Non-pigmented ciliary epithelial cell (primary cell): ENCODE measurements around the gene VPS8.
"Not testable (repeated sequence)": the region's sequence is repeated elsewhere in the genome, so short reads cannot be mapped to it uniquely, and the experiment has no call there.

Experiments used
- DNase-seq: peaks from one replicate; pipeline ENCODE4 v3.0.0-alpha.2; 2010; ENCODE audit warnings: low read depth

The VPS8 gene

GRCh38 chr3:184985586-184985985 is 173.6 kb downstream of the VPS8 start:
- DNase-seq: no peak

GRCh38 chr3:184986366-184986889 is 174.5 kb downstream of the VPS8 start:
- no peak for DNase-seq

- no peak for DNase-seq
Measured at GRCh38 chr3:184993394-184993793, 181.4 kb downstream of the VPS8 start.

GRCh38 chr3:185003876-185004275 is 191.9 kb downstream of the VPS8 start:
- DNase-seq: not testable (repeated sequence)

GRCh38 chr3:185009650-185010049 is 197.7 kb downstream of the VPS8 start:
- no peak for DNase-seq

GRCh38 chr3:185017584-185017983 is 205.6 kb downstream of the VPS8 start:
- DNase-seq: not testable (repeated sequence)

- not testable (repeated sequence) for DNase-seq
Measured at GRCh38 chr3:185017996-185018395, 206.0 kb downstream of the VPS8 start.

GRCh38 chr3:185021256-185021655 is 209.3 kb downstream of the VPS8 start:
- DNase-seq: no peak

- no peak for DNase-seq
Measured at GRCh38 chr3:185024406-185024805, 212.4 kb downstream of the VPS8 start.

- no peak for DNase-seq
Measured at GRCh38 chr3:185024966-185025365, 213.0 kb downstream of the VPS8 start.

- DNase-seq: no peak
Measured at GRCh38 chr3:185028121-185028520, 216.2 kb downstream of the VPS8 start.

- no peak for DNase-seq
Measured at GRCh38 chr3:185029086-185029485, 217.1 kb downstream of the VPS8 start.

GRCh38 chr3:185030399-185030798 is 218.4 kb downstream of the VPS8 start:
- DNase-seq: no peak

- no peak for DNase-seq
Measured at GRCh38 chr3:185030951-185031350, 219.0 kb downstream of the VPS8 start.

GRCh38 chr3:185037801-185038200 is 225.8 kb downstream of the VPS8 start:
- DNase-seq: no peak

GRCh38 chr3:185040425-185040824 is 228.5 kb downstream of the VPS8 start:
- no peak for DNase-seq

GRCh38 chr3:185041540-185041939 is 229.6 kb downstream of the VPS8 start:
- DNase-seq: no peak

- no peak for DNase-seq
Measured at GRCh38 chr3:185042312-185043050, 230.5 kb downstream of the VPS8 start.

GRCh38 chr3:185046164-185046515 is 234.2 kb downstream of the VPS8 start:
- no peak for DNase-seq

- DNase-seq: no peak
Measured at GRCh38 chr3:185046603-185047002, 234.6 kb downstream of the VPS8 start.

- no peak for DNase-seq
Measured at GRCh38 chr3:185049710-185050109, 237.7 kb downstream of the VPS8 start.

GRCh38 chr3:185051801-185052200 is 239.8 kb downstream of the VPS8 start:
- DNase-seq: no peak

- no peak for DNase-seq
Measured at GRCh38 chr3:185052631-185053030, 240.7 kb downstream of the VPS8 start.

GRCh38 chr3:185056908-185057307 is 244.9 kb downstream of the VPS8 start:
- DNase-seq: no peak
